ENCODE measurements around the gene OPCML. TPM values are rescaled to one million over a fixed set of nuclear protein-coding genes. Genes with fewer than 3 reads are reported as not detected.

OPCML gene
- total and polyA plus RNA-seq, 4 donors = under 0.01 to 0.01 TPM; not detected in 2

DNA sequence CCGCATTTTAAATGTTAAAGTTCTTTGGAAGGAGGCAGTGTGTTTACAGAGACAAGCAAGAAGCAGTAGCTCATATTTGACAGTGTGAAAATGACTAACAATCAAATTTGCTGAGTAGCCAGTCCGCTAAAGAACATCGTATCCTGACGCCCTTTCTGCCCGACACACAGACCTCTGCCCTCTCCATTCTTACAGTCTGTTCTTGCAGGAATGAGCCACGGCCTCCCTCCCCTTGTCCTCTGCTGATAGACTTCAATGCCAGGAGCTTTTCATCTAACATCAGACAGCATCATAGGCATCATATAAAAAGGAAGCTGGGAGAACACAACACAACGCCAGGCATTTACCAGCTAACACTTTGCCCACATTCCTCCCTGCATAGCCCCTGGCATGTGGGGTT, 486.0 kb downstream of the OPCML start:
- no peak for TF ChIP-seq FOXA2 (IDR thresholded peaks at IDR 0.05)
- no peak for TF ChIP-seq RAD21 (IDR thresholded peaks at IDR 0.05)
- no peak for TF ChIP-seq NR2F2 (IDR thresholded peaks at IDR 0.05)
- TF ChIP-seq ATF3 (IDR thresholded peaks at IDR 0.05) = no peak
- TF ChIP-seq, protein P1, sequence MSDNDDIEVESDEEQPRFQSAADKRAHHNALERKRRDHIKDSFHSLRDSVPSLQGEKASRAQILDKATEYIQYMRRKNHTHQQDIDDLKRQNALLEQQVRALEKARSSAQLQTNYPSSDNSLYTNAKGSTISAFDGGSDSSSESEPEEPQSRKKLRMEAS (IDR thresholded peaks at IDR 0.05) = no peak
- no peak for TF ChIP-seq HNF4A (conservative IDR thresholded peaks at IDR 0.05)
- TF ChIP-seq, protein P2, sequence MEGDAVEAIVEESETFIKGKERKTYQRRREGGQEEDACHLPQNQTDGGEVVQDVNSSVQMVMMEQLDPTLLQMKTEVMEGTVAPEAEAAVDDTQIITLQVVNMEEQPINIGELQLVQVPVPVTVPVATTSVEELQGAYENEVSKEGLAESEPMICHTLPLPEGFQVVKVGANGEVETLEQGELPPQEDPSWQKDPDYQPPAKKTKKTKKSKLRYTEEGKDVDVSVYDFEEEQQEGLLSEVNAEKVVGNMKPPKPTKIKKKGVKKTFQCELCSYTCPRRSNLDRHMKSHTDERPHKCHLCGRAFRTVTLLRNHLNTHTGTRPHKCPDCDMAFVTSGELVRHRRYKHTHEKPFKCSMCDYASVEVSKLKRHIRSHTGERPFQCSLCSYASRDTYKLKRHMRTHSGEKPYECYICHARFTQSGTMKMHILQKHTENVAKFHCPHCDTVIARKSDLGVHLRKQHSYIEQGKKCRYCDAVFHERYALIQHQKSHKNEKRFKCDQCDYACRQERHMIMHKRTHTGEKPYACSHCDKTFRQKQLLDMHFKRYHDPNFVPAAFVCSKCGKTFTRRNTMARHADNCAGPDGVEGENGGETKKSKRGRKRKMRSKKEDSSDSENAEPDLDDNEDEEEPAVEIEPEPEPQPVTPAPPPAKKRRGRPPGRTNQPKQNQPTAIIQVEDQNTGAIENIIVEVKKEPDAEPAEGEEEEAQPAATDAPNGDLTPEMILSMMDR (IDR thresholded peaks at IDR 0.05; ENCODE audit: low read depth, low read length, missing input control) = no peak
- TF ChIP-seq, protein P3, sequence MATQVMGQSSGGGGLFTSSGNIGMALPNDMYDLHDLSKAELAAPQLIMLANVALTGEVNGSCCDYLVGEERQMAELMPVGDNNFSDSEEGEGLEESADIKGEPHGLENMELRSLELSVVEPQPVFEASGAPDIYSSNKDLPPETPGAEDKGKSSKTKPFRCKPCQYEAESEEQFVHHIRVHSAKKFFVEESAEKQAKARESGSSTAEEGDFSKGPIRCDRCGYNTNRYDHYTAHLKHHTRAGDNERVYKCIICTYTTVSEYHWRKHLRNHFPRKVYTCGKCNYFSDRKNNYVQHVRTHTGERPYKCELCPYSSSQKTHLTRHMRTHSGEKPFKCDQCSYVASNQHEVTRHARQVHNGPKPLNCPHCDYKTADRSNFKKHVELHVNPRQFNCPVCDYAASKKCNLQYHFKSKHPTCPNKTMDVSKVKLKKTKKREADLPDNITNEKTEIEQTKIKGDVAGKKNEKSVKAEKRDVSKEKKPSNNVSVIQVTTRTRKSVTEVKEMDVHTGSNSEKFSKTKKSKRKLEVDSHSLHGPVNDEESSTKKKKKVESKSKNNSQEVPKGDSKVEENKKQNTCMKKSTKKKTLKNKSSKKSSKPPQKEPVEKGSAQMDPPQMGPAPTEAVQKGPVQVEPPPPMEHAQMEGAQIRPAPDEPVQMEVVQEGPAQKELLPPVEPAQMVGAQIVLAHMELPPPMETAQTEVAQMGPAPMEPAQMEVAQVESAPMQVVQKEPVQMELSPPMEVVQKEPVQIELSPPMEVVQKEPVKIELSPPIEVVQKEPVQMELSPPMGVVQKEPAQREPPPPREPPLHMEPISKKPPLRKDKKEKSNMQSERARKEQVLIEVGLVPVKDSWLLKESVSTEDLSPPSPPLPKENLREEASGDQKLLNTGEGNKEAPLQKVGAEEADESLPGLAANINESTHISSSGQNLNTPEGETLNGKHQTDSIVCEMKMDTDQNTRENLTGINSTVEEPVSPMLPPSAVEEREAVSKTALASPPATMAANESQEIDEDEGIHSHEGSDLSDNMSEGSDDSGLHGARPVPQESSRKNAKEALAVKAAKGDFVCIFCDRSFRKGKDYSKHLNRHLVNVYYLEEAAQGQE (IDR thresholded peaks at IDR 0.05) = no peak
- no peak for TF ChIP-seq HNF4G (IDR thresholded peaks at IDR 0.05)
- TF ChIP-seq, protein P4, sequence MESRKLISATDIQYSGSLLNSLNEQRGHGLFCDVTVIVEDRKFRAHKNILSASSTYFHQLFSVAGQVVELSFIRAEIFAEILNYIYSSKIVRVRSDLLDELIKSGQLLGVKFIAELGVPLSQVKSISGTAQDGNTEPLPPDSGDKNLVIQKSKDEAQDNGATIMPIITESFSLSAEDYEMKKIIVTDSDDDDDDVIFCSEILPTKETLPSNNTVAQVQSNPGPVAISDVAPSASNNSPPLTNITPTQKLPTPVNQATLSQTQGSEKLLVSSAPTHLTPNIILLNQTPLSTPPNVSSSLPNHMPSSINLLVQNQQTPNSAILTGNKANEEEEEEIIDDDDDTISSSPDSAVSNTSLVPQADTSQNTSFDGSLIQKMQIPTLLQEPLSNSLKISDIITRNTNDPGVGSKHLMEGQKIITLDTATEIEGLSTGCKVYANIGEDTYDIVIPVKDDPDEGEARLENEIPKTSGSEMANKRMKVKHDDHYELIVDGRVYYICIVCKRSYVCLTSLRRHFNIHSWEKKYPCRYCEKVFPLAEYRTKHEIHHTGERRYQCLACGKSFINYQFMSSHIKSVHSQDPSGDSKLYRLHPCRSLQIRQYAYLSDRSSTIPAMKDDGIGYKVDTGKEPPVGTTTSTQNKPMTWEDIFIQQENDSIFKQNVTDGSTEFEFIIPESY (IDR thresholded peaks at IDR 0.05) = no peak
- Histone ChIP-seq H3K9ac (ENCODE audit: low read depth in 1 of 2, low read length in 2 of 2) (no peak overlapping the region), H3K4me3 (ENCODE audit: low read depth in 1 of 3, low read length in 3 of 3) (no peak overlapping the region), H3K36me3 (ENCODE audit: control insufficient read depth in 4 of 4, insufficient read depth in 3 of 4, low read depth in 1 of 4, low read length in 3 of 4) (no peaks in the 10 kb centered on the region), H3K9me3 (ENCODE audit: control insufficient read depth in 4 of 4, low read length in 3 of 4) (no peaks in the 10 kb centered on the region), H3K27me3 (ENCODE audit: control insufficient read depth in 4 of 4, insufficient read depth in 4 of 4, low read length in 3 of 4) (peaks cover 0 to 6% (median 3%) of the 10 kb centered on the region in 4 donors), H3K4me1 (ENCODE audit: control insufficient read depth in 4 of 4, insufficient read depth in 4 of 4, low read length in 3 of 4) (peaks cover 0 to 9% (median 7%) of the 10 kb centered on the region in 4 donors), H3K27ac (ENCODE audit: low read depth in 1 of 2, low read length in 2 of 2) (no peak overlapping the region)
- DNase-seq (ENCODE audit: low spot score) = no peak
- 52% methylated on average over 7 of the region's 7 CpGs for WGBS

DNA sequence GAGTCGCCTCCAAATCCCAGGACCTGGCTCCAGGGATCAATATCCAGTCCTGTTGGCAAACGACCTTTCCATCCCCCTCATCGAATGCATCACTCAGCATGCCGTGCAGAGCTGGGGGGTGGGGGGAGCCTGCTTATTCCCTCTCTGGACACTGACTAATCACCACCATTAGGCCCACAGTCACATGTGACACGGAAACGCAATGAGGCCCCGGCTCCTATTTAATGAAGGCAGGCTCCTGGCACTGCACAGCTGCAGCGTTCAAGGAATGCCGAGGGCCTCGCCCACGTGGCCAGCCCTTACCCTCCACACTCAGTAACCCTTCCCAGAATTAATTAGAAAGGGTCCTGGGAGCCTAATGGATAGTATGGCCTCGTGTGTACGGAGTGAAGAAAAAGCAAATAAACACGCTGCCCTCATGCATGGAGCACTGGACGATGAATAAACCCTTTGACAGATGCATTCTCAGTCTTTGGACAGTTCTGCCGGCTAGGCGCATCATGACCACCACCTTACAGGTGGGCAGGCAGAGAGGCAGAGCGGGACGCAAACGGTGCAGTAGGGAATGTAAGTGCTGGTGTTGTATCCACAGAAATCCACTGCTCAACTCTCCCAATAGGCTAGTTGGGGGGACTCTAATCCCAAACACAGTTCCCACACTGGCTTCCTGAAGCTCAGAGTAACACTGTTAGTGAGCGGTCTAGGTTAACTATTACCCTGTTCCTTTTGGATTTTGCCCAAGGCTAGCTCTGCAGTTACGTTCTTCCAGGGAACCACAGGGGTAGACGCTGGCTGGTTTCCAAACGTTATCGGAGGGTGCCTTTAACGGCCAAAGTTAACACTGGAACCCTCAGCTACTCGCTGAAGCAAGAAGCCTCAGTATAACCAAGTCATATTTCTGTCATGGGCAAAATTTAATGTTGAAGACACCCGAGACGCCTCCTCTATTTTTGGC, 490.1 kb downstream of the OPCML start:
- peaks cover 0 to 9% (median 7%) of the 10 kb centered on the region in 4 donors for H3K4me1 ChIP-seq (ENCODE audit: control insufficient read depth in 4 of 4, insufficient read depth in 4 of 4, low read length in 3 of 4)
- no peak overlapping the region for H3K9ac ChIP-seq (ENCODE audit: low read depth in 1 of 2, low read length in 2 of 2)
- DNase-seq (ENCODE audit: low spot score) = no peak
- no peaks in the 10 kb centered on the region for H3K36me3 ChIP-seq (ENCODE audit: control insufficient read depth in 4 of 4, insufficient read depth in 3 of 4, low read depth in 1 of 4, low read length in 3 of 4)
- no peak overlapping the region for H3K4me3 ChIP-seq (ENCODE audit: low read depth in 1 of 3, low read length in 3 of 3)
- no peak overlapping the region for H3K27ac ChIP-seq (ENCODE audit: low read depth in 1 of 2, low read length in 2 of 2)
- H3K27me3 ChIP-seq (ENCODE audit: control insufficient read depth in 4 of 4, insufficient read depth in 4 of 4, low read length in 3 of 4) = peaks cover 0 to 6% (median 1%) of the 10 kb centered on the region in 4 donors
- WGBS = 59% methylated on average over 29 of the region's 29 CpGs
- H3K9me3 ChIP-seq (ENCODE audit: control insufficient read depth in 4 of 4, low read length in 3 of 4) = no peaks in the 10 kb centered on the region
- TF ChIP-seq NR2F2 (IDR thresholded peaks at IDR 0.05) (no peak), TAF1 (conservative IDR thresholded peaks at IDR 0.05) (no peak), JUND (IDR thresholded peaks at IDR 0.05) (no peak), GABPA (IDR thresholded peaks at IDR 0.05 in 1 of 2, conservative IDR thresholded peaks at IDR 0.05 in 1 of 2) (no peak), HNF4A (conservative IDR thresholded peaks at IDR 0.05) (no peak), FOXA1 (IDR thresholded peaks at IDR 0.05) (no peak), ATF3 (IDR thresholded peaks at IDR 0.05) (no peak)
- TF ChIP-seq, protein P4 (IDR thresholded peaks at IDR 0.05) = no peak
- TF ChIP-seq, protein P1 (IDR thresholded peaks at IDR 0.05) = no peak
- TF ChIP-seq, protein P3 (IDR thresholded peaks at IDR 0.05) = no peak
